K562 (cell line): Measurements from ENCODE around the gene SMAD3. TPM values are rescaled to one million over a fixed set of nuclear protein-coding genes. Genes with fewer than 3 reads are reported as not detected.

Experiments used
- FOXK1 ChIP-seq: sonication (generic); formaldehyde crosslinking; IDR thresholded peaks from 2 replicates; pipeline ENCODE4 v1.8.0; 2022; ENCODE audit warnings: missing genetic modification reagents, mild to moderate bottlenecking, borderline replicate concordance
- POLR2B ChIP-seq: fragments of 450-650 bp; IDR thresholded peaks from 2 replicates; pipeline ENCODE4 v1.6.1; 2018; ENCODE audit warnings: low read depth; ENCODE audit not compliant: partially characterized antibody
- ZBTB17 ChIP-seq: fragments of 450-650 bp; formaldehyde crosslinking; IDR thresholded peaks from 2 replicates; pipeline ENCODE4 v1.4.0; 2020; ENCODE audit warnings: mild to moderate bottlenecking
- ZC3H11A ChIP-seq: IDR thresholded peaks from 2 replicates; pipeline ENCODE4 v1.6.1; 2012; ENCODE audit warnings: low read depth, low read length, improper control_type of control experiment
- ZFP30 ChIP-seq: fragments of 250-450 bp; sonication (Bioruptor Pico); IDR thresholded peaks from 2 replicates; pipeline ENCODE4 v1.8.0; 2022; ENCODE audit warnings: moderate library complexity, mild to moderate bottlenecking, inconsistent platforms, borderline replicate concordance
- ZNF282 ChIP-seq: sonication (generic); formaldehyde crosslinking; IDR thresholded peaks from 2 replicates; pipeline ENCODE4 v1.8.1; 2023; ENCODE audit warnings: missing genetic modification reagents
- polyA plus RNA-seq, 8 experiments: library from polyadenylated mRNA; depleted of rRNA in 4 of 8; stranded (reverse) in 5 of 8; unstranded in 3 of 8; fragments of >200 nt; fragmentation: Nextera tagmentation in 2 of 8; fragmentation: Illumina TruSeq in 1 of 8; extraction: Ambion mirVana in 2 of 8; extraction: Trizol in 1 of 8; gene quantifications; 2 replicates each; pipeline versions ENCODE4 v1.2.1 to v1.2.3, GENCODE V29; 2011 to 2014; ENCODE audit warnings: inconsistent platforms in 1 of 8, missing spikeins in 1 of 8
- total RNA-seq, 7 experiments: library from RNA; depleted of rRNA in 6 of 7; stranded (reverse); fragments of >200 nt in 6 of 7; fragmentation: Illumina TruSeq in 2 of 7; extraction: Trizol in 2 of 7; gene quantifications; 2 replicates each; pipeline versions ENCODE4 v1.2.1 to v1.2.3, GENCODE V29; 2011 to 2021; ENCODE audit warnings: low replicate concordance in 1 of 7
- TF ChIP-seq, protein P1 (sequence below), 2 experiments: fragments of 450-650 bp; IDR thresholded peaks; 2 replicates each; pipeline ENCODE4 v1.6.1; 2018; ENCODE audit warnings: mild to moderate bottlenecking in 2 of 2, low read depth in 1 of 2; ENCODE audit not compliant: partially characterized antibody in 2 of 2
- TF ChIP-seq, protein P2 (sequence below), 2 experiments: IDR thresholded peaks in 1 of 2; conservative IDR thresholded peaks in 1 of 2; 2 replicates each; pipeline ENCODE4 v1.6.1; 2016; ENCODE audit warnings: low read depth in 2 of 2, mild to moderate bottlenecking in 1 of 2, missing compliant biosample characterization in 1 of 2, missing genetic modification characterization in 1 of 2, moderate library complexity in 1 of 2
- TF ChIP-seq, protein P3 (sequence below): sonication (generic); formaldehyde crosslinking; IDR thresholded peaks from 2 replicates; pipeline ENCODE4 v1.8.1; 2023; ENCODE audit warnings: mild to moderate bottlenecking, missing genetic modification reagents
- TF ChIP-seq, protein P4 (sequence below): fragments of 450-650 bp; IDR thresholded peaks from 2 replicates; pipeline ENCODE4 v1.6.1; 2016; ENCODE audit warnings: missing biosample characterization, missing genetic modification characterization
- TF ChIP-seq, protein P5 (sequence below): sonication (generic); formaldehyde crosslinking; IDR thresholded peaks from 2 replicates; pipeline ENCODE4 v1.9.0; 2022; ENCODE audit warnings: mild to moderate bottlenecking, missing genetic modification reagents
- TF ChIP-seq, protein P6 (sequence below): fragments of 450-650 bp; IDR thresholded peaks from 2 replicates; pipeline ENCODE4 v1.6.1; 2016

Gene SMAD3
- total and polyA plus RNA-seq, 9 of the 15 experiments (the other 6 are each of a cell fraction or from before 2014, with no cell fraction given) = 4.3 to 39.2 (median 11.1) TPM

DNA sequence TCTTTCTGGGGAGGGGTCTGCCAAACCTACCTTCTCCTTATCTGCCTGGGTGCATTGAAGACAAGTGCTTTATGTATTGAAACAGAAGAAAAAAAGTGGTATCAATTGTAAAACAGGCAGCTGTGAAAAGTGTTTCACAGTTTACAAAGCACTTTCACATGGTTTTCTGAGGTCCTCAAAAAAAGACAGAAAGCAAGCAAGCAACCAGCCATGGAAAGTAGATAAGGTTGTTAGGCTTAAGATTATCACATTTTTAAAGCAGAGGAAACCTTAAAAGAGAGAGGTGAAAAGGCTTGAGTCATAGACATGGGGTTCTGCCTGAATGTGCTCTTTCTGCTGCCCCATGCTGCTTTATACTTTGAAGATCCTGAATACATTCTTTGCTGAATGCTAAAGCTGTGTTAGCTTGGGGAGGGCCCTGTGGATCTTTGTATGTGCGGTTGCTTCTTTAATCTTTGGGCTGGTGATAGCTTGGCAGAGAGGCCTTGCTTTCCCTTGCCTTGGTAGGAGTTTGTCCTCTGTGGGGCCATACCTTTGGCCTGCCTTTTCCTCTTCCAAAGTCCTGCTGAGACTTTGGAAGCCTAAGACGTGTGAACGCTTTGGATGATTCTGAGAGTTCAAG, 2.6 kb downstream of the SMAD3 start (continued):
- TF ChIP-seq, protein P1, sequence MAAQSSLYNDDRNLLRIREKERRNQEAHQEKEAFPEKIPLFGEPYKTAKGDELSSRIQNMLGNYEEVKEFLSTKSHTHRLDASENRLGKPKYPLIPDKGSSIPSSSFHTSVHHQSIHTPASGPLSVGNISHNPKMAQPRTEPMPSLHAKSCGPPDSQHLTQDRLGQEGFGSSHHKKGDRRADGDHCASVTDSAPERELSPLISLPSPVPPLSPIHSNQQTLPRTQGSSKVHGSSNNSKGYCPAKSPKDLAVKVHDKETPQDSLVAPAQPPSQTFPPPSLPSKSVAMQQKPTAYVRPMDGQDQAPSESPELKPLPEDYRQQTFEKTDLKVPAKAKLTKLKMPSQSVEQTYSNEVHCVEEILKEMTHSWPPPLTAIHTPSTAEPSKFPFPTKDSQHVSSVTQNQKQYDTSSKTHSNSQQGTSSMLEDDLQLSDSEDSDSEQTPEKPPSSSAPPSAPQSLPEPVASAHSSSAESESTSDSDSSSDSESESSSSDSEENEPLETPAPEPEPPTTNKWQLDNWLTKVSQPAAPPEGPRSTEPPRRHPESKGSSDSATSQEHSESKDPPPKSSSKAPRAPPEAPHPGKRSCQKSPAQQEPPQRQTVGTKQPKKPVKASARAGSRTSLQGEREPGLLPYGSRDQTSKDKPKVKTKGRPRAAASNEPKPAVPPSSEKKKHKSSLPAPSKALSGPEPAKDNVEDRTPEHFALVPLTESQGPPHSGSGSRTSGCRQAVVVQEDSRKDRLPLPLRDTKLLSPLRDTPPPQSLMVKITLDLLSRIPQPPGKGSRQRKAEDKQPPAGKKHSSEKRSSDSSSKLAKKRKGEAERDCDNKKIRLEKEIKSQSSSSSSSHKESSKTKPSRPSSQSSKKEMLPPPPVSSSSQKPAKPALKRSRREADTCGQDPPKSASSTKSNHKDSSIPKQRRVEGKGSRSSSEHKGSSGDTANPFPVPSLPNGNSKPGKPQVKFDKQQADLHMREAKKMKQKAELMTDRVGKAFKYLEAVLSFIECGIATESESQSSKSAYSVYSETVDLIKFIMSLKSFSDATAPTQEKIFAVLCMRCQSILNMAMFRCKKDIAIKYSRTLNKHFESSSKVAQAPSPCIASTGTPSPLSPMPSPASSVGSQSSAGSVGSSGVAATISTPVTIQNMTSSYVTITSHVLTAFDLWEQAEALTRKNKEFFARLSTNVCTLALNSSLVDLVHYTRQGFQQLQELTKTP (IDR thresholded peaks at IDR 0.05; ENCODE audit: low read depth in 1 of 2, partially characterized antibody in 2 of 2) = peak in 1 of 2 experiments; percentile 15
- TF ChIP-seq ZFP30 (CRISPR knock-in tag) = no peak
- TF ChIP-seq, protein P2, sequence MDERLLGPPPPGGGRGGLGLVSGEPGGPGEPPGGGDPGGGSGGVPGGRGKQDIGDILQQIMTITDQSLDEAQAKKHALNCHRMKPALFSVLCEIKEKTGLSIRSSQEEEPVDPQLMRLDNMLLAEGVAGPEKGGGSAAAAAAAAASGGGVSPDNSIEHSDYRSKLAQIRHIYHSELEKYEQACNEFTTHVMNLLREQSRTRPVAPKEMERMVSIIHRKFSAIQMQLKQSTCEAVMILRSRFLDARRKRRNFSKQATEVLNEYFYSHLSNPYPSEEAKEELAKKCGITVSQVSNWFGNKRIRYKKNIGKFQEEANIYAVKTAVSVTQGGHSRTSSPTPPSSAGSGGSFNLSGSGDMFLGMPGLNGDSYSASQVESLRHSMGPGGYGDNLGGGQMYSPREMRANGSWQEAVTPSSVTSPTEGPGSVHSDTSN (CRISPR knock-in tag; IDR thresholded peaks at IDR 0.05; ENCODE audit: low read depth) = no peak
- TF ChIP-seq, protein P2 (tag; conservative IDR thresholded peaks at IDR 0.05; ENCODE audit: low read depth) = no peak
- TF ChIP-seq POLR2B = no peak
- TF ChIP-seq, protein P3, sequence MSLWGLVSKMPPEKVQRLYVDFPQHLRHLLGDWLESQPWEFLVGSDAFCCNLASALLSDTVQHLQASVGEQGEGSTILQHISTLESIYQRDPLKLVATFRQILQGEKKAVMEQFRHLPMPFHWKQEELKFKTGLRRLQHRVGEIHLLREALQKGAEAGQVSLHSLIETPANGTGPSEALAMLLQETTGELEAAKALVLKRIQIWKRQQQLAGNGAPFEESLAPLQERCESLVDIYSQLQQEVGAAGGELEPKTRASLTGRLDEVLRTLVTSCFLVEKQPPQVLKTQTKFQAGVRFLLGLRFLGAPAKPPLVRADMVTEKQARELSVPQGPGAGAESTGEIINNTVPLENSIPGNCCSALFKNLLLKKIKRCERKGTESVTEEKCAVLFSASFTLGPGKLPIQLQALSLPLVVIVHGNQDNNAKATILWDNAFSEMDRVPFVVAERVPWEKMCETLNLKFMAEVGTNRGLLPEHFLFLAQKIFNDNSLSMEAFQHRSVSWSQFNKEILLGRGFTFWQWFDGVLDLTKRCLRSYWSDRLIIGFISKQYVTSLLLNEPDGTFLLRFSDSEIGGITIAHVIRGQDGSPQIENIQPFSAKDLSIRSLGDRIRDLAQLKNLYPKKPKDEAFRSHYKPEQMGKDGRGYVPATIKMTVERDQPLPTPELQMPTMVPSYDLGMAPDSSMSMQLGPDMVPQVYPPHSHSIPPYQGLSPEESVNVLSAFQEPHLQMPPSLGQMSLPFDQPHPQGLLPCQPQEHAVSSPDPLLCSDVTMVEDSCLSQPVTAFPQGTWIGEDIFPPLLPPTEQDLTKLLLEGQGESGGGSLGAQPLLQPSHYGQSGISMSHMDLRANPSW (CRISPR knock-in tag) = no peak
- no peak for TF ChIP-seq FOXK1 (CRISPR knock-in tag)
- TF ChIP-seq ZC3H11A = no peak
- TF ChIP-seq ZNF282 (CRISPR knock-in tag) = no peak
- TF ChIP-seq, protein P4, sequence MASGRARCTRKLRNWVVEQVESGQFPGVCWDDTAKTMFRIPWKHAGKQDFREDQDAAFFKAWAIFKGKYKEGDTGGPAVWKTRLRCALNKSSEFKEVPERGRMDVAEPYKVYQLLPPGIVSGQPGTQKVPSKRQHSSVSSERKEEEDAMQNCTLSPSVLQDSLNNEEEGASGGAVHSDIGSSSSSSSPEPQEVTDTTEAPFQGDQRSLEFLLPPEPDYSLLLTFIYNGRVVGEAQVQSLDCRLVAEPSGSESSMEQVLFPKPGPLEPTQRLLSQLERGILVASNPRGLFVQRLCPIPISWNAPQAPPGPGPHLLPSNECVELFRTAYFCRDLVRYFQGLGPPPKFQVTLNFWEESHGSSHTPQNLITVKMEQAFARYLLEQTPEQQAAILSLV (tag) = no peak
- TF ChIP-seq, protein P5, sequence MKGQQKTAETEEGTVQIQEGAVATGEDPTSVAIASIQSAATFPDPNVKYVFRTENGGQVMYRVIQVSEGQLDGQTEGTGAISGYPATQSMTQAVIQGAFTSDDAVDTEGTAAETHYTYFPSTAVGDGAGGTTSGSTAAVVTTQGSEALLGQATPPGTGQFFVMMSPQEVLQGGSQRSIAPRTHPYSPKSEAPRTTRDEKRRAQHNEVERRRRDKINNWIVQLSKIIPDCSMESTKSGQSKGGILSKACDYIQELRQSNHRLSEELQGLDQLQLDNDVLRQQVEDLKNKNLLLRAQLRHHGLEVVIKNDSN (CRISPR knock-in tag) = no peak
- TF ChIP-seq, protein P6, sequence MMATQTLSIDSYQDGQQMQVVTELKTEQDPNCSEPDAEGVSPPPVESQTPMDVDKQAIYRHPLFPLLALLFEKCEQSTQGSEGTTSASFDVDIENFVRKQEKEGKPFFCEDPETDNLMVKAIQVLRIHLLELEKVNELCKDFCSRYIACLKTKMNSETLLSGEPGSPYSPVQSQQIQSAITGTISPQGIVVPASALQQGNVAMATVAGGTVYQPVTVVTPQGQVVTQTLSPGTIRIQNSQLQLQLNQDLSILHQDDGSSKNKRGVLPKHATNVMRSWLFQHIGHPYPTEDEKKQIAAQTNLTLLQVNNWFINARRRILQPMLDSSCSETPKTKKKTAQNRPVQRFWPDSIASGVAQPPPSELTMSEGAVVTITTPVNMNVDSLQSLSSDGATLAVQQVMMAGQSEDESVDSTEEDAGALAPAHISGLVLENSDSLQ = no peak
- TF ChIP-seq ZBTB17 (CRISPR knock-in tag) = no peak
